Suprapubic skin (tissue), 4 donors: Measurements from ENCODE around the gene MTF2. TPM values are rescaled to one million over a fixed set of nuclear protein-coding genes. Genes with fewer than 3 reads are reported as not detected.

ENCODE experiments used
- DNase-seq, 2 donors: peaks; one replicate each; pipeline ENCODE4 v3.0.0-alpha.2; 2019; ENCODE audit warnings: low spot score in 2 of 2
- H3K27ac ChIP-seq: fragments of 200-600 bp; sonication (generic); one replicate; pipeline ENCODE4 v1.5.1; 2019
- H3K27me3 ChIP-seq: fragments of 200-600 bp; sonication (generic); one replicate; pipeline ENCODE4 v1.5.1; 2019
- H3K36me3 ChIP-seq: fragments of 200-600 bp; sonication (generic); one replicate; pipeline ENCODE4 v1.5.1; 2019
- H3K4me1 ChIP-seq: fragments of 200-600 bp; sonication (generic); one replicate; pipeline ENCODE4 v1.5.1; 2019
- H3K4me3 ChIP-seq: fragments of 200-600 bp; sonication (generic); one replicate; pipeline ENCODE4 v1.5.1; 2019; ENCODE audit warnings: mild to moderate bottlenecking
- H3K9me3 ChIP-seq: fragments of 200-600 bp; sonication (generic); one replicate; pipeline ENCODE4 v1.5.1; 2019
- EP300 ChIP-seq: sonication (generic); formaldehyde crosslinking; IDR thresholded peaks from one replicate; pipeline ENCODE4 v1.6.1; 2017; ENCODE audit warnings: antibody characterized with exemption
- POLR2A ChIP-seq, 2 donors: fragments of 450-650 bp; IDR thresholded peaks; one replicate each; pipeline ENCODE4 v1.6.1; 2017; ENCODE audit warnings: antibody characterized with exemption in 2 of 2, mild to moderate bottlenecking in 2 of 2, moderate library complexity in 2 of 2
- POLR2AphosphoS5 ChIP-seq, 3 donors: sonication (generic); formaldehyde crosslinking; IDR thresholded peaks; one replicate each; pipeline ENCODE4 v1.6.1; 2017; ENCODE audit warnings: antibody characterized with exemption in 3 of 3
- WGBS: methylation state at CpG from one replicate; pipeline ENCODE4 v1.1.5; 2018; 5-methylcytosine and 5-hydroxymethylcytosine counted together
- total RNA-seq, 4 donors: library from RNA; depleted of rRNA; stranded (reverse); fragments of >200 nt; gene quantifications; one replicate each; pipeline ENCODE4 v1.1.0, GENCODE V29; 2016
- TF ChIP-seq, protein P1 (sequence below), 2 donors: fragments of 200-600 bp in 1 of 2; fragments of 450-650 bp in 1 of 2; sonication (generic) in 1 of 2; IDR thresholded peaks; one replicate each; pipeline ENCODE4 v1.5.1; 2016 to 2019; ENCODE audit warnings: antibody characterized with exemption in 2 of 2, mild to moderate bottlenecking in 1 of 2, moderate library complexity in 1 of 2

The MTF2 gene
- total RNA-seq, 4 donors from 2014 or later: 7.9 to 35.3 (median 16.0) TPM

DNA sequence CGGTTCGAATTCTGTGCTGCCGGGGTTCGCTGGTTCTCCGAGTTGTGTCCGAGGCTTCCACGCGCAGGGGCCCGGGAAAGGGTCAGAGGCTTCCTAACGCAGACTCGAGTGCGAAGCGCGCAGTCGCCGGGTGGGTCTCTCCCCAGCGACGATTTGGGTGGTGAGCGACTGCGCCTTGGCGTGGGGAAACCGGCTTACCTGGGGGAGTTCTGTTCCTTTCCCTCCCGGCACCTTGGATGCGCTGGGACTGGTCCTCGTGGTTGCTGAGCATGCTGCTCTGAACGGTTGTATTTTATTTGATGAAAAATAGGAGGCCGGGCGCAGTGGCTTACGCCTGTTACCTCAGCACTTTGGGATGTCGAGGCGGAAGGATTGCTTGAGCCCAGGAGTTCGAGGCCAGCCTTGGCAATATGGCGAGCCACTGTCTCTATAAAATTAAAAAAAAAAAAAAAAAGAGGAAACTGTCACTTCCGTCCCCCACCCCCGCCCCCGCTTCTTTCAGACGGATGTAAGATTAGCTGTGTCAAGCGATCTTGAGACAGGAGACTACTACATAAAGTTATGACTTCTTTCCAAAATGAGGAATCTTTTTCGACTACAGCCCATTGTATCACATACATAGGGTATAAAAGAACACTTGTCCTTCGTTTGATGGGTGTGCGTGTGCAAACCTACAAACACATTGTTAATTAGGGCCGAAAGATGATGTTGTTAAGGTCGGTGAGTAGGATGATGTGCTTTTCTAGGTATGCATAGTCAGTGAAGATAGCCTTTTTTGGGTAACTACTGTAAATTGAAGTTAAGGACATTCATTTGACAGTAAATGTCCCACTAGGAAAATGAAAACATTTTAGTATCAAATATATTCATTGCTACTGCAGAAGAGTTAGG, 101.9 kb downstream of the MTF2 start, which contains the start of gene CCDC18:
CCDC18 (plus strand) TSS at position 2 of the 891 bp plus-strand sequence. CDS start 2,638 bp downstream, outside the sequence.
- H3K4me1 ChIP-seq: peaks cover 32% of the 10 kb centered on the region

DNA sequence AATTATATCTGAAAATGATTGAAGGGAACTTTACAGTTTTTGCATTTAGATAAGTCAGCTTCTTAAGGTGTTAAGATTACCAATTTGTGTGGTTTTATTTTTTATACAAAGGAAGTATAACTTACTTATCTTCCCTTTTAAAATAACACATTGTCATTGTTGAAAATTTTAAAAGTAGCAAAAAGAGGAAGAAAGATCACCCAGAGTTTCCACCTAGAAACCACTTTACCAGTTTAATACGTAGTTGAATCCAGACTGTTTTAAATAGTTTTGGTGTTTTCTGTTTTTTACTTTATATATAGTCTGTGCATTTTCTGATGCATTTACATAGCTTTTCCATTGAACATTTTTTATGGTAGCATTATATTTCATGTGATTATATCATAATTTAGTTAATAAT, 107.6 kb downstream of the MTF2 start:
- DNase-seq: no peak
- Histone ChIP-seq H3K27me3 (no peaks in the 10 kb centered on the region), H3K9me3 (no peaks in the 10 kb centered on the region), H3K36me3 (no peaks in the 10 kb centered on the region), H3K4me1 (no peaks in the 10 kb centered on the region), H3K4me3 (no peak overlapping the region), H3K27ac (no peak overlapping the region)
- WGBS: 92% methylated on average over 1 of the region's 1 CpG
- TF ChIP-seq POLR2A (IDR thresholded peaks at IDR 0.05) (no peak), EP300 (no peak), POLR2AphosphoS5 (IDR thresholded peaks at IDR 0.05) (no peak)
- TF ChIP-seq, protein P1, sequence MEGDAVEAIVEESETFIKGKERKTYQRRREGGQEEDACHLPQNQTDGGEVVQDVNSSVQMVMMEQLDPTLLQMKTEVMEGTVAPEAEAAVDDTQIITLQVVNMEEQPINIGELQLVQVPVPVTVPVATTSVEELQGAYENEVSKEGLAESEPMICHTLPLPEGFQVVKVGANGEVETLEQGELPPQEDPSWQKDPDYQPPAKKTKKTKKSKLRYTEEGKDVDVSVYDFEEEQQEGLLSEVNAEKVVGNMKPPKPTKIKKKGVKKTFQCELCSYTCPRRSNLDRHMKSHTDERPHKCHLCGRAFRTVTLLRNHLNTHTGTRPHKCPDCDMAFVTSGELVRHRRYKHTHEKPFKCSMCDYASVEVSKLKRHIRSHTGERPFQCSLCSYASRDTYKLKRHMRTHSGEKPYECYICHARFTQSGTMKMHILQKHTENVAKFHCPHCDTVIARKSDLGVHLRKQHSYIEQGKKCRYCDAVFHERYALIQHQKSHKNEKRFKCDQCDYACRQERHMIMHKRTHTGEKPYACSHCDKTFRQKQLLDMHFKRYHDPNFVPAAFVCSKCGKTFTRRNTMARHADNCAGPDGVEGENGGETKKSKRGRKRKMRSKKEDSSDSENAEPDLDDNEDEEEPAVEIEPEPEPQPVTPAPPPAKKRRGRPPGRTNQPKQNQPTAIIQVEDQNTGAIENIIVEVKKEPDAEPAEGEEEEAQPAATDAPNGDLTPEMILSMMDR (IDR thresholded peaks at IDR 0.05): no peak

More for the DNA sequence above, 101.9 kb downstream of the MTF2 start, which contains the start of gene CCDC18:
- Histone ChIP-seq H3K27ac (peak within 1 kb of the TSS; percentile 96), H3K27me3 (no peaks in the 10 kb centered on the region), H3K36me3 (no peaks in the 10 kb centered on the region), H3K9me3 (no peaks in the 10 kb centered on the region), H3K4me3 (peak within 1 kb of the TSS; percentile 65)
- 2% methylated on average over 41 of the region's 43 CpGs for WGBS
- peak in 1 of 2 donors; percentile 80 for DNase-seq
- TF ChIP-seq POLR2AphosphoS5 (IDR thresholded peaks at IDR 0.05): no peak
- TF ChIP-seq, protein P1 (IDR thresholded peaks at IDR 0.05): peak in 1 of 2 donors; percentile 5

Other genes starting within 250 kb of the MTF2 start
- gene RPL5, start 247.2 kb upstream of the MTF2 start, total RNA-seq: 1,000 to 10,000 TPM; 1,150 to 1,809 (median 1,593) TPM
- gene DIPK1A, start 117.8 kb upstream of the MTF2 start, total RNA-seq: 1 to 10 TPM; 3.3 to 7.8 (median 5.3) TPM
- 10 to 100 TPM; 37.7 to 62.3 (median 40.2) TPM for gene TMED5, start 101.1 kb downstream of the MTF2 start, total RNA-seq
- 10 to 100 TPM in 1 of 4 donors, 1 to 10 TPM in 3; 2.7 to 15.9 (median 4.0) TPM for gene CCDC18, start 101.4 kb downstream of the MTF2 start, total RNA-seq